ENCODE results near the gene LAD1.

DNA sequence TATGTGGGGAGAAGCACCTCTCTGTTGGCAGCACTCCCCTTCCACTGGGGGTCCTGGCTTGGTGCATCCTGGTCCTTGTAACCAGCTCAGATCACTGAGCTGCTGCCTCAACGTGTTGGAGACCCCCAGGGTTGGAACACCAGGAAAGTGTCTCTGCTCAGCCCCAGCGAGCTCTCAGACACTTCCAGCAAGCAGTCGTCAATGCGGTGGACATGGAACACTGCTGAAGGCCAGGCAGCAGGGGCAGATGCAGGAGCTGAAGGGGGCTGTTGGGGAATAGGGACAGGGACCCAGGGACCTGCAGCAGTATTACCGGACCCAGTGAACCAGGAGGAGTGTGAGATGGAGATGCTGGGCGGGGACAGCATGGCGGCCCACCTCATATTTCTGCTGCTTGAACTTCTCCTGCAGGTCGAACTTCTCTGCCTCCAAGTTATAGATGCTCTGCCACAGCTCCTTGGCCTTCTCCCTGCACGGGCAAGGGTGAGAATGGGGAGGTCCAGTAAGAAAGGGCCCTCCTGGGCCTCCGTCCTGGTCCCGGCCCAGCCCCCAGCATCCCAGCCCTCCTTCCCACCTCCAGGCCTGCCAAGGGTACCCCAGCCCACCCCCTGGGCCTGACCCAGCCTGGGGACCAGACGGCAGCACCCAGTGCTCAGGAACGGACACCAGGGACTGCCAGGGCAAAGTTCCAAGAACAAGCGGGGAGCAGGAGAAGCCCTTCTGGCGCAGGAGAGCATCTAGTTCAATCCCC lies 38.0 kb downstream of the LAD1 start:
- TF ChIP-seq, protein P1, sequence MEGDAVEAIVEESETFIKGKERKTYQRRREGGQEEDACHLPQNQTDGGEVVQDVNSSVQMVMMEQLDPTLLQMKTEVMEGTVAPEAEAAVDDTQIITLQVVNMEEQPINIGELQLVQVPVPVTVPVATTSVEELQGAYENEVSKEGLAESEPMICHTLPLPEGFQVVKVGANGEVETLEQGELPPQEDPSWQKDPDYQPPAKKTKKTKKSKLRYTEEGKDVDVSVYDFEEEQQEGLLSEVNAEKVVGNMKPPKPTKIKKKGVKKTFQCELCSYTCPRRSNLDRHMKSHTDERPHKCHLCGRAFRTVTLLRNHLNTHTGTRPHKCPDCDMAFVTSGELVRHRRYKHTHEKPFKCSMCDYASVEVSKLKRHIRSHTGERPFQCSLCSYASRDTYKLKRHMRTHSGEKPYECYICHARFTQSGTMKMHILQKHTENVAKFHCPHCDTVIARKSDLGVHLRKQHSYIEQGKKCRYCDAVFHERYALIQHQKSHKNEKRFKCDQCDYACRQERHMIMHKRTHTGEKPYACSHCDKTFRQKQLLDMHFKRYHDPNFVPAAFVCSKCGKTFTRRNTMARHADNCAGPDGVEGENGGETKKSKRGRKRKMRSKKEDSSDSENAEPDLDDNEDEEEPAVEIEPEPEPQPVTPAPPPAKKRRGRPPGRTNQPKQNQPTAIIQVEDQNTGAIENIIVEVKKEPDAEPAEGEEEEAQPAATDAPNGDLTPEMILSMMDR (conservative IDR thresholded peaks at IDR 0.05 in 1 of 2, IDR thresholded peaks at IDR 0.05 in 1 of 2; ENCODE audit: low read depth in 1 of 2, low read length in 2 of 2), result no peak
- no peak for TF ChIP-seq EZH2 (IDR thresholded peaks at IDR 0.05; ENCODE audit: low read length, missing control alignments)

Data from fibroblast of lung (primary cell).